Fibroblast of mammary gland (primary cell): ENCODE data around the gene DAPK1.

Experiments used
- DNase-seq: peaks from one replicate; pipeline ENCODE4 v3.0.0-alpha.2; 2010; ENCODE audit warnings: low read depth
- H3K4me3 ChIP-seq: 2 replicates; pipeline ENCODE4 v1.5.1; 2011; ENCODE audit warnings: low read depth, mild to moderate bottlenecking, low read length, moderate library complexity; ENCODE audit not compliant: control insufficient read depth
- TF ChIP-seq, protein P1 (sequence below): conservative IDR thresholded peaks from 2 replicates; pipeline ENCODE4 v1.5.1; 2011; ENCODE audit warnings: low read depth, low read length, inconsistent platforms; ENCODE audit not compliant: control insufficient read depth, insufficient read depth

Gene DAPK1

GRCh38 chr9:87677776-87678587, 180.3 kb downstream of the DAPK1 start:
- no peak overlapping the region for H3K4me3 ChIP-seq
- DNase-seq = no peak
- TF ChIP-seq, protein P1, sequence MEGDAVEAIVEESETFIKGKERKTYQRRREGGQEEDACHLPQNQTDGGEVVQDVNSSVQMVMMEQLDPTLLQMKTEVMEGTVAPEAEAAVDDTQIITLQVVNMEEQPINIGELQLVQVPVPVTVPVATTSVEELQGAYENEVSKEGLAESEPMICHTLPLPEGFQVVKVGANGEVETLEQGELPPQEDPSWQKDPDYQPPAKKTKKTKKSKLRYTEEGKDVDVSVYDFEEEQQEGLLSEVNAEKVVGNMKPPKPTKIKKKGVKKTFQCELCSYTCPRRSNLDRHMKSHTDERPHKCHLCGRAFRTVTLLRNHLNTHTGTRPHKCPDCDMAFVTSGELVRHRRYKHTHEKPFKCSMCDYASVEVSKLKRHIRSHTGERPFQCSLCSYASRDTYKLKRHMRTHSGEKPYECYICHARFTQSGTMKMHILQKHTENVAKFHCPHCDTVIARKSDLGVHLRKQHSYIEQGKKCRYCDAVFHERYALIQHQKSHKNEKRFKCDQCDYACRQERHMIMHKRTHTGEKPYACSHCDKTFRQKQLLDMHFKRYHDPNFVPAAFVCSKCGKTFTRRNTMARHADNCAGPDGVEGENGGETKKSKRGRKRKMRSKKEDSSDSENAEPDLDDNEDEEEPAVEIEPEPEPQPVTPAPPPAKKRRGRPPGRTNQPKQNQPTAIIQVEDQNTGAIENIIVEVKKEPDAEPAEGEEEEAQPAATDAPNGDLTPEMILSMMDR = no peak

- peak; percentile 83 for DNase-seq
- TF ChIP-seq, protein P1 = peak; percentile 93
- H3K4me3 ChIP-seq = no peak overlapping the region
These were observed 181.1 kb downstream of the DAPK1 start for GRCh38 chr9:87678650-87679355.

GRCh38 chr9:87681271-87682061, 183.8 kb downstream of the DAPK1 start:
- TF ChIP-seq, protein P1 = no peak
- H3K4me3 ChIP-seq = no peak overlapping the region
- DNase-seq = no peak

GRCh38 chr9:87682085-87682484, 184.4 kb downstream of the DAPK1 start:
- TF ChIP-seq, protein P1 = no peak
- H3K4me3 ChIP-seq = no peak overlapping the region
- no peak for DNase-seq

DNA sequence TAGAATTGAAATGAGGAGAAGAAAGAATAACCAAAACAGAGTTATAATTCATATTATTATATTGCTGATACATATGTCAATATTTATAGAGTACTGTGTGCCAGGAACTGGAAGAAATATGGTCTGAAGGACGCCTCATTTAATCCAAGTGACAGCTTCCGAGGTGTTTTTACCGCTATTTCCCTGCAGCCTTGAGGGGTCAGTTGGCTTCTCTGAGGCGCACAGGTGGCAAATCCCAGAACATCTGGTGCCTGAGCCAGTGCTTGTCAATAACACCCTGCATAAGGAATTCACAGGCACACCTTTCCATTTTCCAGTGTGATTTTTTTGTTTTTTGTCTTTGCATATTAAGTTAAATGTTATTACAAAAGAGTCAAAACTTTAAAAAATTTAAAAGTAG, 185.0 kb downstream of the DAPK1 start:
- H3K4me3 ChIP-seq = no peak overlapping the region
- TF ChIP-seq, protein P1 = no peak
- DNase-seq = no peak

GRCh38 chr9:87683751-87684626, 186.3 kb downstream of the DAPK1 start:
- TF ChIP-seq, protein P1 = no peak
- H3K4me3 ChIP-seq = no peak overlapping the region
- no peak for DNase-seq
